Lower leg skin (tissue), 4 donors: ENCODE data around the gene TRMT11. TPM values are rescaled to one million over a fixed set of nuclear protein-coding genes. Genes with fewer than 3 reads are reported as not detected.
A peak's percentile ranks its signal among the peaks of the same experiment; 100 is the strongest.

Source experiments
- DNase-seq, 2 donors: peaks; one replicate each; pipeline ENCODE4 v3.0.0-alpha.2; 2019; ENCODE audit warnings: low spot score in 2 of 2
- H3K4me3 ChIP-seq: fragments of 200-600 bp; sonication (generic); 2 replicates; pipeline ENCODE4 v1.5.1; 2017; ENCODE audit warnings: mild to moderate bottlenecking, low read depth; ENCODE audit not compliant: poor library complexity, severe bottlenecking
- CTCF ChIP-seq, 3 donors: fragments of 450-650 bp; IDR thresholded peaks; one replicate each; pipeline ENCODE4 v1.5.1; 2016; ENCODE audit warnings: antibody characterized with exemption in 3 of 3, mild to moderate bottlenecking in 3 of 3, moderate library complexity in 2 of 3
- POLR2A ChIP-seq, 2 donors: fragments of 450-650 bp; IDR thresholded peaks; one replicate each; pipeline ENCODE4 v1.6.1; 2016 to 2017; ENCODE audit warnings: antibody characterized with exemption in 2 of 2, mild to moderate bottlenecking in 1 of 2, moderate library complexity in 1 of 2
- WGBS, 2 donors: methylation state at CpG; one replicate each; pipeline ENCODE4 v1.1.5; 2018; 5-methylcytosine and 5-hydroxymethylcytosine counted together
- intact Hi-C: fragments of 100-400 bp; cut with DNase I; formaldehyde crosslinking; loops from one replicate; pipeline ENCODE4 v1.15.0; 2023; ENCODE audit warnings: low total_unique reads
- total RNA-seq, 4 donors: library from RNA; depleted of rRNA; stranded (reverse); fragments of >200 nt; gene quantifications; one replicate each; pipeline ENCODE4 v1.1.0, GENCODE V29; 2016

The TRMT11 gene
- total RNA-seq, 4 donors from 2014 or later: 8.1 to 14.0 (median 11.0) TPM

DNA sequence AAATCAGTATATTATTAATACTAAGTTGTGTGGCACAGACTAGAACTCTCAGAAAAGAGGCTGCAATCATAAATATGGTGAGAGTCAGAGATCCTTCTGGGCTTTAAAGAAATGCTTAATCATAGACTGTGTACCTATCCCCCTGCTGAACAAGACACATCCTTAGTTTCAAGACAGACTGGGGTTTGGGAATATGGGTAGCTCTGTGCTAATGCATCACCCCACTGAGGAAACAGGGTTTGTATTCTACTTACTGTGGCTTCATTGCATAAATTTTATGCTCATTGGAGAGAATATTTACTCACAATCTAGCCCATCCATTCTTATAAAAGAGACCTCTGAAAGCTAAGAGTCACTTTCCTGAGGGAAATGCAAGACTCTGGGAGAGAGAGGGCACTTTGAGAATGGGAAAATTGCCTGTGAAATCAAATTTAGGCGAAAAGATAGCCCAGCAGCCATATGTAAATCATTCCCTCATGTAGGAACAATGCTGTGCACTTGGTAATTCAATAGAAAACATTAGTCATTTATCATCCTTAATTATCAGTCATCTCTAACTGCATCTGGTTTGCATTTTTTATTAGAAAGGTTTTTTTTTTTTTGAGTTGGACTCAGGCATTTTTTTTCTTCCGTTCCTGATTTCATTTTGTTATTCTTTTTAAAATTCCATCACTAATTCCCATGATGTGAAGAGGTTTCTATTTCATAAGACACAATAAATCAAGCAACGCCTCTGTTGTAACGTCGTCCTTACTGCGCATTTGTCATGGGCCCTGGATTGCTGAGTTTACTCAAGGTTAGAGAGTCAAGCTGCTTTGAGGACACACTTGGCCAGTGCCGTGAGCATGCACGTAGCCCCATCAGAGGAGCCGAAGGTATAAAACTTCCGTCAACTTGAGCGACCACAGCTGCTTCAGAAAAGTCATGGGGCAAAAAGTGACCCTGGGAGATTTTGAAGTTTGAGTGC lies 91.8 kb downstream of the TRMT11 start:
- DNase-seq: peak; percentile 43 to 89
- no peak for TF ChIP-seq POLR2A (IDR thresholded peaks at IDR 0.05)
- no peak for TF ChIP-seq CTCF (IDR thresholded peaks at IDR 0.05)
- no peak overlapping the region for H3K4me3 ChIP-seq
- intact Hi-C loops: no loop called here
- 67 to 72% methylated on average over 11 of the region's 11 CpGs for WGBS, 2 donors

GRCh38 chr6:126083875-126084274 lies 97.5 kb downstream of the TRMT11 start:
- 89 to 100% methylated on average over 1 of the region's 1 CpG for WGBS, 2 donors
- intact Hi-C loops: no loop called here
- no peak for TF ChIP-seq POLR2A (IDR thresholded peaks at IDR 0.05)
- TF ChIP-seq CTCF (IDR thresholded peaks at IDR 0.05): no peak
- no peak for DNase-seq
- no peak overlapping the region for H3K4me3 ChIP-seq

DNA sequence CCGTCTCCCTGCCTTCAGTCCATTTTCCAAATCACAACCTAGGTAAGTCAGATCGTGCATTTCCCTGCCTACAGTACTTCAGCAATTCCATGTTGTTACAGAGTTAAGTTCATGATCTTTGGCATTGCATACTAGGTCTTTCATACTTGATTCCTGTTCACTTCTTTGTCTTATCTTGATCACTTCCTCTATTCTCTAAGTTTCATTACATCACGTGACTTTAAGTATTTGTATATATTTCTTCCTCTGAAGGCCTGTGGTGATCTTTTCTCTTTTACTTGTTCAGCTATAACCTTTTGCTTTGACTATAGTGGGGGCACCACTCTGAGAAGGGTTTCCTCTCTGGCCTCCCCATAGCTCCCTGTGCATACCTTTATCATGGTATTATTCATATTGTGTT lies 100.2 kb downstream of the TRMT11 start:
- 75 to 88% methylated on average over 3 of the region's 3 CpGs for WGBS, 2 donors
- H3K4me3 ChIP-seq: no peak overlapping the region
- no peak for DNase-seq
- intact Hi-C loops: no loop called here
- TF ChIP-seq POLR2A (IDR thresholded peaks at IDR 0.05) (no peak), CTCF (IDR thresholded peaks at IDR 0.05) (no peak)

Other genes with a start within 250 kb of the TRMT11 start
- gene HEY2, start 236.9 kb upstream of the TRMT11 start, total RNA-seq: 1 to 10 TPM in 2 of 4 donors, under 1 TPM in 2; 0.65 to 2.9 (median 1.5) TPM
- 10 to 100 TPM in 3 of 4 donors, 1 to 10 TPM in 1; 6.8 to 14.9 (median 13.3) TPM for gene NCOA7, start 195.6 kb upstream of the TRMT11 start, total RNA-seq
- gene HINT3, start 29.8 kb upstream of the TRMT11 start, total RNA-seq: 10 to 100 TPM; 20.9 to 42.6 (median 28.9) TPM